Pancreas (tissue), 10 donors: ENCODE measurements around the gene SLC6A1. TPM values are rescaled to one million over a fixed set of nuclear protein-coding genes. Genes with fewer than 3 reads are reported as not detected.

Experiments used
- ATAC-seq, 4 donors: fragments of 200-7000 bp; cut with Tn5 transposase; one replicate each; pipeline versions ENCODE4 v1.8.0 to v1.9.1; 2020; ENCODE audit warnings: mild to moderate bottlenecking in 4 of 4, moderate library complexity in 4 of 4
- DNase-seq, 6 donors: peaks; one replicate each; pipeline ENCODE4 v3.0.0-alpha.2; 2020
- FAIRE-seq: peaks from 2 replicates; lab custom pipeline; 2012; peaks lifted over from hg19 to GRCh38; lab: Jason Lieb, UNC
- H3K27ac ChIP-seq, 4 donors: fragments of 200-600 bp; sonication (generic); 1 replicate in 3 of 4; 2 replicates in 1 of 4; pipeline versions ENCODE4 v1.5.0 to v1.8.0; 2020
- H3K27me3 ChIP-seq, 4 donors: fragments of 200-600 bp; one replicate each; pipeline ENCODE4 v1.8.0; 2021
- H3K36me3 ChIP-seq, 3 donors: fragments of 200-600 bp; sonication (generic) in 1 of 3; one replicate each; pipeline versions ENCODE4 v1.5.0 to v1.8.0; 2020 to 2021
- H3K4me1 ChIP-seq, 3 donors: fragments of 200-600 bp; one replicate each; pipeline ENCODE4 v1.8.0; 2021
- H3K4me3 ChIP-seq, 4 donors: fragments of 200-600 bp; sonication (generic) in 2 of 4; one replicate each; pipeline versions ENCODE4 v1.5.0 to v1.8.0; 2020 to 2021
- H3K9me3 ChIP-seq, 4 donors: fragments of 200-600 bp; one replicate each; pipeline ENCODE4 v1.8.0; 2021
- WGBS, 2 donors: extraction: QIAGEN DNeasy Blood & Tissue Kit; methylation state at CpG; one replicate each; pipeline ENCODE4 v1.1.7; 2013; 5-methylcytosine and 5-hydroxymethylcytosine counted together
- intact Hi-C, 3 donors: fragments of 100-400 bp; cut with DNase I; formaldehyde crosslinking; loops; one replicate each; pipeline versions ENCODE4 v1.11.1 to v1.14.2; 2022
- polyA plus RNA-seq, 2 donors: library from polyadenylated mRNA; stranded (reverse); fragments of 200-250 nt; gene quantifications; one replicate each; pipeline ENCODE4 v1.2.3, GENCODE V29; 2013
- total RNA-seq, 6 donors: library from RNA; stranded (reverse); fragmentation: NEBNext Ultra II Directional in 4 of 6; extraction: Animal tissue kit (Norgen Biotek cat#: 25700) in 4 of 6; gene quantifications; one replicate each; pipeline versions ENCODE4 v1.2.1 to v1.2.4, GENCODE V29; 2021 to 2023
- TF ChIP-seq, protein P1 (sequence below), 4 donors: fragments of 200-600 bp; sonication (generic) in 3 of 4; IDR thresholded peaks; one replicate each; pipeline versions ENCODE4 v1.5.0 to v1.8.0; 2021; ENCODE audit warnings: antibody characterized with exemption in 4 of 4
- donor health status: healthy with polysubstance abuse.
- donor health status: DM: no; HTN: no; CAD: no; lungs with moderate emphysema.
- donor health status: DM: no; HTN: no; CAD: no.
- donor health status: control.
- donor health status: control.
- donor health status: Bipolar disorder and iron deficiency.
- donor health status: DM: yes; HTN: yes; CAD: no.
- donor health status: DM: no; HTN: no; CAD: no.
- donor health status: DM: no; HTN: no; CAD: no.
- donor health status: DM: yes; HTN: yes; CAD: no.

Gene SLC6A1
- total and polyA plus RNA-seq, 8 donors: 0.19 to 1.7 (median 0.35) TPM; not detected in 1

- 40 to 43% methylated on average over 3 of the region's 3 CpGs for WGBS, 2 donors
- Histone ChIP-seq H3K27ac (no peak overlapping the region), H3K27me3 (no peaks in the 10 kb centered on the region), H3K9me3 (no peaks in the 10 kb centered on the region), H3K4me3 (no peak overlapping the region), H3K36me3 (no peaks in the 10 kb centered on the region), H3K4me1 (no peaks in the 10 kb centered on the region)
- FAIRE-seq: no peak
- intact Hi-C loops: no loop called here
- DNase-seq: no peak
- ATAC-seq: no peak
- TF ChIP-seq, protein P1, sequence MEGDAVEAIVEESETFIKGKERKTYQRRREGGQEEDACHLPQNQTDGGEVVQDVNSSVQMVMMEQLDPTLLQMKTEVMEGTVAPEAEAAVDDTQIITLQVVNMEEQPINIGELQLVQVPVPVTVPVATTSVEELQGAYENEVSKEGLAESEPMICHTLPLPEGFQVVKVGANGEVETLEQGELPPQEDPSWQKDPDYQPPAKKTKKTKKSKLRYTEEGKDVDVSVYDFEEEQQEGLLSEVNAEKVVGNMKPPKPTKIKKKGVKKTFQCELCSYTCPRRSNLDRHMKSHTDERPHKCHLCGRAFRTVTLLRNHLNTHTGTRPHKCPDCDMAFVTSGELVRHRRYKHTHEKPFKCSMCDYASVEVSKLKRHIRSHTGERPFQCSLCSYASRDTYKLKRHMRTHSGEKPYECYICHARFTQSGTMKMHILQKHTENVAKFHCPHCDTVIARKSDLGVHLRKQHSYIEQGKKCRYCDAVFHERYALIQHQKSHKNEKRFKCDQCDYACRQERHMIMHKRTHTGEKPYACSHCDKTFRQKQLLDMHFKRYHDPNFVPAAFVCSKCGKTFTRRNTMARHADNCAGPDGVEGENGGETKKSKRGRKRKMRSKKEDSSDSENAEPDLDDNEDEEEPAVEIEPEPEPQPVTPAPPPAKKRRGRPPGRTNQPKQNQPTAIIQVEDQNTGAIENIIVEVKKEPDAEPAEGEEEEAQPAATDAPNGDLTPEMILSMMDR (IDR thresholded peaks at IDR 0.05): no peak
Observed at GRCh38 chr3:10952525-10952924, 40.0 kb upstream of the SLC6A1 start.

- FAIRE-seq: no peak
- Histone ChIP-seq H3K4me1 (no peaks in the 10 kb centered on the region), H3K27me3 (no peaks in the 10 kb centered on the region), H3K27ac (no peak overlapping the region), H3K4me3 (no peak overlapping the region), H3K36me3 (no peaks in the 10 kb centered on the region), H3K9me3 (no peaks in the 10 kb centered on the region)
- intact Hi-C loops: no loop called here
- no peak for DNase-seq
- ATAC-seq: no peak
- WGBS, 2 donors: 62 to 67% methylated on average over 3 of the region's 3 CpGs
- TF ChIP-seq, protein P1 (IDR thresholded peaks at IDR 0.05): no peak
Observed at GRCh38 chr3:10954740-10955139, 37.8 kb upstream of the SLC6A1 start.

GRCh38 chr3:10955711-10956453 lies 36.7 kb upstream of the SLC6A1 start:
- TF ChIP-seq, protein P1 (IDR thresholded peaks at IDR 0.05): no peak
- DNase-seq (peak in 1 of 6 donors; percentile 27), FAIRE-seq (no peak), ATAC-seq (peak in 1 of 4 donors; percentile 18)
- intact Hi-C loops: no loop called here
- Histone ChIP-seq H3K27ac (no peak overlapping the region), H3K27me3 (no peaks in the 10 kb centered on the region), H3K4me1 (no peaks in the 10 kb centered on the region), H3K4me3 (no peak overlapping the region), H3K9me3 (no peaks in the 10 kb centered on the region), H3K36me3 (no peaks in the 10 kb centered on the region)
- WGBS, 2 donors: 61 to 68% methylated on average over 15 of the region's 15 CpGs

DNA sequence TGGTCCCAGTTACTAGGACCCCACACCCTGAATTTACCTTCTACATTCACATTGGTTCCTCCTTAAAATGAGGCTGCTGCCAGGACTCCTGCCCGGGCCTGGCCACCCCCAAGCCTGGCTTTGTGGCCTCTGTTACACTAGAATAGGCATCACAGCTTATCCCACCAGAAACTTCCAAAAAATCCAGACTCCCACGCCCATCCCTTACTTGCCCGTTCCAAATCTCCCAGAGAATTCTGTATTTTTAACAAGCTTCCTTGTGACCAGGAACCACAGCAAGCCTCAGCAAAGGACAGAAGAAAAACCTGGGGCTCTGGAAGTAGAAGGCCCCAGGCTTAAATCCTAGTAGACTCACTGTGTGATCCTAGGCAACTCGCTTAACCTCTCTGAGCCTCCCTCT lies 36.0 kb upstream of the SLC6A1 start:
- FAIRE-seq (no peak), DNase-seq (peak in 1 of 6 donors; percentile 4), ATAC-seq (no peak)
- H3K9me3 ChIP-seq: no peaks in the 10 kb centered on the region
- no peaks in the 10 kb centered on the region for H3K27me3 ChIP-seq
- 59 to 66% methylated on average over 4 of the region's 4 CpGs for WGBS, 2 donors
- TF ChIP-seq, protein P1 (IDR thresholded peaks at IDR 0.05): no peak
- H3K4me3 ChIP-seq: no peak overlapping the region
- no peak overlapping the region for H3K27ac ChIP-seq
- no peaks in the 10 kb centered on the region for H3K4me1 ChIP-seq
- intact Hi-C loops: no loop called here
- no peaks in the 10 kb centered on the region for H3K36me3 ChIP-seq

DNA sequence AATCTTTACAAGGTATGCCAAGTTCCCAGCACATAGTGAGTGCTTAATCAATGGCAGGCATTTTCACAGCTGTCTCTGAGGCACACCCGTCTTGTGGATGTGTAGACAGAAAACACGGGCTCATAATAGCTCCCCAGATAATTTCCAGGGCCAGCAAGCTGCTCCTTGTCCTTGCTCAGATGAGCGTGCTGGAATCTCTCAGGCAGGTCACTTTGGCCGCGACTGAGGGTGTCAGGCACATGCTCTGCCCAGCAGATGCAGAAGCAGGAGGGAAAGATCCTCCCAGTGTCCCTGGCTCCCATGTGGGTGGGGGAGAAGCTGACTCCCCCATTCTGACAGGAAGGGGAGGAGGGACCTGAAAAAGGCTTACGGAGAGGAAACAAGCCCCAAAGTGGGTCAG lies 35.6 kb upstream of the SLC6A1 start:
- Histone ChIP-seq H3K27ac (no peak overlapping the region), H3K27me3 (no peaks in the 10 kb centered on the region), H3K4me1 (no peaks in the 10 kb centered on the region), H3K4me3 (no peak overlapping the region), H3K36me3 (no peaks in the 10 kb centered on the region), H3K9me3 (no peaks in the 10 kb centered on the region)
- FAIRE-seq (no peak), DNase-seq (peak in 1 of 6 donors; percentile 13), ATAC-seq (no peak)
- WGBS, 2 donors: 65 to 69% methylated on average over 6 of the region's 6 CpGs
- intact Hi-C loops: no loop called here
- TF ChIP-seq, protein P1 (IDR thresholded peaks at IDR 0.05): no peak
